GM19240 (cell line): ENCODE data around the gene CAPN7.

Source experiments
- DNase-seq: peaks from one replicate; pipeline ENCODE4 v3.0.0; 2011; ENCODE audit warnings: low spot score; ENCODE audit not compliant: insufficient read length

CAPN7 gene

GRCh38 chr3:15273227-15273626 lies 67.2 kb downstream of the CAPN7 start:
- DNase-seq = no peak

DNA sequence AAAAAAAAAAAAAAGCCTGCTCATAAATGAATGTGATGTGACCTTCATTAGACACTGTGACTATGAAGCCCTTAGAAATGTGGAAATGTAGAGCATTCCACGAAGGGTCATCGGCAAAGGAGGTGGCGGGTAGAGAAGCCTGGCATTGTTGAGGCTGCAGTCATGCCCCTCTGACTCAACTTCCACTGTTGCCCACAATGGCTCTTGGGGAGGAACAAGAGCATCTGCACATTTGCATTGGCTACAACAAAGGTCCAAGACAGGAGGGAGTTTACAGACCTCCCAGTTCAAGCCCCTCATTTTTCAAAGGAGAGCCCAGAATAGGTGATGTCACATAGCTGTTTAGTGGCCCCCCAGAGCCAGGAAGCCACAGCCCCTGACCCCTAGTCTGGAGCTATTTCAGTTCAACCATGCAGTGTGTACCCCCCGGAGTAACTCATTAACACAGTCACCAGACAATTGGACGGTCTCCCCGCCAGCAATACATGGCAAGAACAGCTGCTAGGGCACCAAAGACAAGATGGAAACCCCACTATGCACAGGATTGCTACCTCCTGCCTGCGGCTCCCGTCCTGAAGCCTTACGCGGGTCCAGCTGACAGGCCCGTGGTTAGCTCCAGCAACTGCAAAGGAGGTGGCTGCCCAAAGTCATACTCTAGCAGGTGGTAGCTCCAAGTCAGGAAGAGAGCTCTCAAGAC lies 70.1 kb downstream of the CAPN7 start:
- no peak for DNase-seq

GRCh38 chr3:15277861-15278500 lies 71.9 kb downstream of the CAPN7 start:
- DNase-seq = no peak

- DNase-seq = no peak
Observed at GRCh38 chr3:15279205-15279604, 73.2 kb downstream of the CAPN7 start.

GRCh38 chr3:15279671-15280402 lies 73.8 kb downstream of the CAPN7 start:
- DNase-seq = no peak

DNA sequence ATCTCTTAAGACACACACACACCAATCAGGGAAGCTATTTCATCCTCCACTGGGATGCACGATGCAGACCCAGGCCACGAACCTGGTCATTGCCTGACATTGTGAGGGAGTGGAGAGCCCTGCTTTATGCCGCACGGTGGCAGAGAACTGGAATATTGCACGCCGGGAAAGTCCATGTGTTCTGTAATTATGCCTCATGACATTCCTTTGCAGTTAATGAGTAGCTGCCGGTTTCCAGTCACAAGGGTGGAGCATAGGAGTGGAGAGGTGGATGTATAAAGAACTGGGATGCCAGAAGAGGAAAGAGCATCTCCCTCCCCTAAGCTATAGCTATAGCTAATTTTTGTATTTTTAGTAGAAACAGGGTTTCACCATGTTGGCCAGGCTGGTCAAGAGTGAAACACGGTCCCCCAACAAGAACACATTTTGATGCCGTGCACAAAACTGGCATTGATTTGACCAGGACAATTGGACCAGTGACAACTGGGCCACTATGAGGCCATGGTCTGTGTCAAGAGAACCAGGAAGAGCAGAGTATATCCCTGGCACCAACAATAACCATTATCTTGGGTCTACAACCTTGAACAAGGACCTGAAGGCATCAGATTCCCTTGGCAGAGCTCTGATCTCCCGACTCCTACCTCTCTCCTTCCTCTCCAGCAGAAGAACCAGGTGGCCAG lies 74.9 kb downstream of the CAPN7 start:
- DNase-seq = no peak

- DNase-seq = no peak
Observed at GRCh38 chr3:15281817-15282216, 75.8 kb downstream of the CAPN7 start.

- no peak for DNase-seq
Observed at GRCh38 chr3:15283702-15284101, 77.7 kb downstream of the CAPN7 start.

DNA sequence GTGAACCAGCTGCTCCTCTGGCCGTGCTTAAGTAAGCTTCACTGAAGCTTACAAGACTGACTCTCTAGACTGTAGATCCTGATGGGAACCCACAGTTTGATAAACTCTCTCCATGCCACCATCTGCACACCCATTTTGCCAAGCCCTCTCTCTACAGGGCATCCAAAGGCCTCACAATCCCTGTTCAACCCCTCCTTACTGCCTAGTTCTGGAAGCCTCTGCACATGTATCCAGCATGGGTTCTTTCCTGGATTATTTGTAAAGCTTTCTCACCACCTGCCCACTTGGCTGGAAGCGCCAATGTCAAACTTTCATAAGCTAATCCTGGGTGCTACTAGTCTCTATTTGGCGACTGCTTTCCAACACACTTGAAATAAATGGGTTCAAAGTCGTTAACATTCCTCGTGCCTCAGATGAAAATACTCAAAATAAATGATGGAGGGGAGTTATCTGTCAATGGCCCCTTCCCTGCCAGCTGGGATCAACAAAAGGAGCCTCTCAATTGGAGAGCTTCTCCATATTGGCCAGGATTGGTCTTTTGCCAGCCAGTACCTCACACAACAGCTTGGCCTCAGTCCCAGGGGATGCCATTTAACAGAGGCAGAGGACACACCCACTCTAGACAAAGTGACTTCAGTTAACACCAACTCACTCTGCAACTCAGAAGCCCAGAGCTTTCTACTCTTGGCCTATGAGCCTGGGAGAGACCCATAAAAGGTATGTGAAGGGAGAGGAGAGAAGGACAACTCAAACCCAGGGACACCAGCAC lies 78.3 kb downstream of the CAPN7 start:
- no peak for DNase-seq

- no peak for DNase-seq
Observed at GRCh38 chr3:15286022-15286421, 80.0 kb downstream of the CAPN7 start.

- no peak for DNase-seq
Observed at GRCh38 chr3:15287565-15288330, 81.7 kb downstream of the CAPN7 start.

- DNase-seq = no peak
Observed at GRCh38 chr3:15288331-15289035, 82.4 kb downstream of the CAPN7 start.

- no peak for DNase-seq
Observed at GRCh38 chr3:15289661-15290060, 83.6 kb downstream of the CAPN7 start.

- DNase-seq = no peak
Observed at GRCh38 chr3:15290736-15291135, 84.7 kb downstream of the CAPN7 start.

DNA sequence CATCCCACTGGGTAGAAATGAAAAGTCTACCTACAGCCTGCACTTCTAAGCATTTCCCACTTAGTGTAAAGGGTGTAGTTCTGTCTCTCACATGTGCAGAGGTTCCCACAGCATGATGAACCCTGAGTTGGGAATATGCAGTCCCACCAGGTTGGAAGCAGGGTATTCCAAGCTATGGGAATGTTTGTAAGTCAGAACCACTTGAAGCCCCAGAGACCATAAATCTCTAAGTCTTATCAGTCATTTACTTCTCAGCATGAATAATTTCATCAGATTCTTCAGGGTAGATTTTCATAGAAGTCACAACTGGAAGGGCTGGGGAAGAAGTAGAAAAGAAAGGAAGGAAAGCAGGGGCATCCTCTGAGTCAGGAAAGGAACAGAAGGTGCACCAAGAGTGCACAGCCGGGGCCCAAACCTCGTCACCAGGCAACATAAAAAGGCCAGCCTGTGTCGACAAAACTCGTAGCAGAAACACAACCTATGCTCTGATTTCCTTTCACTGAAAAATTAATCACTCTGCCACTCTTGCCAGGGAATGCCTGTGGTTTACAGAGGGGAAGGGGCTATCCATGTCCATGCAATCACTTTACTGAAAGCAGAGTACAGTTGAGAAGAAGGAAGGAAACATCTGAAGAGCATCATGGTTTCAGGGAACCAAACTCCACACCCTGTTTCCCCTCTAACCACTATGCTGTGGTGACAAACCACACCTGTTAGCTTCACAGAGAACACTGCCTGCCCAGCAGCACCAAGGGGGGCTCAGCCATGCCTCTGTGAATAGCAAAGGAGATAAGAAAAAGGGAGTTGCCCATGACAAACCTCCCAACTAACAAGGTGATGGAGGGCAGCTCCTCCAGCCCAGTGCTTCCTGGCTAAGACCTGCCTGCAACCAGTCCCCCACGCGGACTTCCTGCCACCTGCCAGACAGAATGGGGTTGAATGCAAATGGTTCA lies 85.8 kb downstream of the CAPN7 start:
- peak; percentile 49 for DNase-seq

- DNase-seq = no peak
Observed at GRCh38 chr3:15292765-15293522, 86.9 kb downstream of the CAPN7 start.

DNA sequence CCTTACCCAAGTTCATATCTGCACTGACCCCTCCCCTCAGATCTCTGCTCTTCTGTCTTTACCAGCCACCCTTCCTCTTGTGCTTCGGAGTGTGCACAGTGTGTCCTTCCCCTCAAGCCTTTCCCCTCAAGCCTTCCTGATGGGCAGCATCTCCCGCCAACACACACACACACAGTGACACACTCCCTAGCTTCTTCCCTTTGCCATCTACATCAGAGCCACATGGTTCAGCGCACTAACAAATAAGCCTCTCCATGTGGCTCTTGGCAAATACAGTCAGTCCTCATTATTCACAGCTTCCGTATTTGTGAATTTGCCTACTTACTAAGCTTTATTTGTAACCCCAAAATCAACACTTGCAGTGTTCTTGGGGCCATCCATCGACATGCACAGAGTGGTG lies 88.9 kb downstream of the CAPN7 start:
- DNase-seq = no peak

DNA sequence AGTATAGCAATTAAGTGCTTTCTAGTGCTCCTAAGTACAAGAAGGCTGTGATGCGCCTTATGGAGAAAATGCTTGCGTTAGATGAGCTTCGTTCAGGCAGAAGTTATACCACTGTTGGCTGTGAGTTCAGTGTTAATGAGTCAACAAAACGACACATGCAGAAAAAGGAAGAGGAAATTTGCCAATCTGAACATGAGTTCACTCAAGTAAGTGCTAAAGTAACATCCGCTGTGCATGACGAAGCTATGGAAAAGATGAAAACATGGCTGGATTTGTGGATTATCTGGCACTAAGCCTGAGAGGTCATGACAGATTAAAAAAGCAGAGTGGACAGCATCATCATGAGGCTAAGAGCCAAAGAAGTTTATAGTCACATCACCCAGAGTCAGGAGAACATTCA lies 89.5 kb downstream of the CAPN7 start:
- no peak for DNase-seq
